Ectodermal cell (in vitro differentiated cells): ENCODE results near the gene WDR64.

Experiments
- H3K27ac ChIP-seq: 2 replicates; pipeline ENCODE4 v1.7.0; 2013; ENCODE audit warnings: mild to moderate bottlenecking, low read depth, low read length; ENCODE audit not compliant: insufficient read depth, poor library complexity, severe bottlenecking
- H3K27me3 ChIP-seq: 2 replicates; pipeline ENCODE4 v1.7.0; 2013; ENCODE audit warnings: mild to moderate bottlenecking, low read length; ENCODE audit not compliant: insufficient read depth, control insufficient read depth, poor library complexity, severe bottlenecking
- H3K36me3 ChIP-seq: one replicate; pipeline ENCODE4 v1.7.0; 2013; ENCODE audit warnings: low read length; ENCODE audit not compliant: control insufficient read depth, insufficient read depth
- H3K4me1 ChIP-seq: one replicate; pipeline ENCODE4 v1.7.0; 2013; ENCODE audit warnings: low read length; ENCODE audit not compliant: control insufficient read depth, insufficient read depth
- H3K4me3 ChIP-seq: 2 replicates; pipeline ENCODE4 v1.7.0; 2013; ENCODE audit warnings: low read depth, low read length, control low read depth; ENCODE audit not compliant: insufficient read depth
- H3K9me3 ChIP-seq: 2 replicates; pipeline ENCODE4 v1.7.0; 2013; ENCODE audit warnings: mild to moderate bottlenecking, low read length, moderate library complexity; ENCODE audit not compliant: control insufficient read depth
- WGBS, 2 experiments: methylation state at CpG; one replicate each; pipeline ENCODE4 v1.1.7; 2013; ENCODE audit warnings: missing lambda C conversion rate in 2 of 2; 5-methylcytosine and 5-hydroxymethylcytosine counted together

The WDR64 gene

GRCh38 chr1:241630476-241630875, 21.6 kb upstream of the WDR64 start:
- no peak overlapping the region for H3K4me3 ChIP-seq
- H3K27me3 ChIP-seq, result no peaks in the 10 kb centered on the region
- H3K9me3 ChIP-seq, result no peaks in the 10 kb centered on the region
- H3K27ac ChIP-seq, result no peak overlapping the region
- H3K36me3 ChIP-seq, result peaks cover 12% of the 10 kb centered on the region
- 92 to 100% methylated on average over 1 of the region's 1 CpG for WGBS, 2 experiments
- no peaks in the 10 kb centered on the region for H3K4me1 ChIP-seq

- 83 to 95% methylated on average over 1 to 2 of the region's 2 CpGs for WGBS, 2 experiments
- H3K27me3 ChIP-seq, result no peaks in the 10 kb centered on the region
- no peak overlapping the region for H3K4me3 ChIP-seq
- no peaks in the 10 kb centered on the region for H3K4me1 ChIP-seq
- H3K9me3 ChIP-seq, result no peaks in the 10 kb centered on the region
- no peak overlapping the region for H3K27ac ChIP-seq
- peaks cover 12% of the 10 kb centered on the region for H3K36me3 ChIP-seq
These were observed 21.2 kb upstream of the WDR64 start for GRCh38 chr1:241630899-241631298.

- peaks cover 12% of the 10 kb centered on the region for H3K36me3 ChIP-seq
- no peak overlapping the region for H3K27ac ChIP-seq
- WGBS, 2 experiments, result 72 to 78% methylated on average over 5 of the region's 5 CpGs
- no peaks in the 10 kb centered on the region for H3K4me1 ChIP-seq
- H3K9me3 ChIP-seq, result no peaks in the 10 kb centered on the region
- no peak overlapping the region for H3K4me3 ChIP-seq
- H3K27me3 ChIP-seq, result no peaks in the 10 kb centered on the region
These were observed 20.4 kb upstream of the WDR64 start for GRCh38 chr1:241631674-241632073.

- WGBS, 2 experiments, result 94 to 100% methylated on average over 1 to 3 of the region's 3 CpGs
- H3K27me3 ChIP-seq, result no peaks in the 10 kb centered on the region
- no peak overlapping the region for H3K4me3 ChIP-seq
- peaks cover 8% of the 10 kb centered on the region for H3K4me1 ChIP-seq
- no peaks in the 10 kb centered on the region for H3K9me3 ChIP-seq
- peaks cover 12% of the 10 kb centered on the region for H3K36me3 ChIP-seq
- H3K27ac ChIP-seq, result no peak overlapping the region
These were observed 19.1 kb upstream of the WDR64 start for GRCh38 chr1:241632987-241633386.

- H3K4me1 ChIP-seq, result peaks cover 12% of the 10 kb centered on the region
- 96 to 99% methylated on average over 3 to 4 of the region's 4 CpGs for WGBS, 2 experiments
- no peak overlapping the region for H3K27ac ChIP-seq
- H3K36me3 ChIP-seq, result peaks cover 12% of the 10 kb centered on the region
- no peaks in the 10 kb centered on the region for H3K9me3 ChIP-seq
- H3K27me3 ChIP-seq, result no peaks in the 10 kb centered on the region
- no peak overlapping the region for H3K4me3 ChIP-seq
These were observed 16.4 kb upstream of the WDR64 start for GRCh38 chr1:241635556-241636152.

GRCh38 chr1:241636291-241636690, 15.8 kb upstream of the WDR64 start:
- H3K36me3 ChIP-seq, result peaks cover 12% of the 10 kb centered on the region
- no peaks in the 10 kb centered on the region for H3K27me3 ChIP-seq
- H3K4me1 ChIP-seq, result peaks cover 12% of the 10 kb centered on the region
- no peak overlapping the region for H3K27ac ChIP-seq
- 88 to 100% methylated on average over 1 of the region's 1 CpG for WGBS, 2 experiments
- H3K9me3 ChIP-seq, result no peaks in the 10 kb centered on the region
- H3K4me3 ChIP-seq, result no peak overlapping the region

- Histone ChIP-seq H3K9me3 (no peaks in the 10 kb centered on the region), H3K4me3 (no peak overlapping the region), H3K36me3 (peaks cover 12% of the 10 kb centered on the region), H3K4me1 (peaks cover 12% of the 10 kb centered on the region), H3K27me3 (no peaks in the 10 kb centered on the region), H3K27ac (no peak overlapping the region)
These were observed 15.0 kb upstream of the WDR64 start for GRCh38 chr1:241637046-241637590.

- H3K4me1 ChIP-seq, result peaks cover 12% of the 10 kb centered on the region
- H3K9me3 ChIP-seq, result no peaks in the 10 kb centered on the region
- H3K4me3 ChIP-seq, result peak overlapping the region; percentile 95
- 78 to 88% methylated on average over 4 of the region's 4 CpGs for WGBS, 2 experiments
- no peaks in the 10 kb centered on the region for H3K27me3 ChIP-seq
- no peak overlapping the region for H3K27ac ChIP-seq
- peaks cover 8% of the 10 kb centered on the region for H3K36me3 ChIP-seq
These were observed 14.5 kb upstream of the WDR64 start for GRCh38 chr1:241637604-241638003.

- H3K4me1 ChIP-seq, result peaks cover 12% of the 10 kb centered on the region
- peak overlapping the region; percentile 95 for H3K4me3 ChIP-seq
- WGBS, 2 experiments, result 78 to 79% methylated on average over 3 to 4 of the region's 5 CpGs
- H3K27me3 ChIP-seq, result no peaks in the 10 kb centered on the region
- no peak overlapping the region for H3K27ac ChIP-seq
- H3K36me3 ChIP-seq, result peaks cover 8% of the 10 kb centered on the region
- H3K9me3 ChIP-seq, result no peaks in the 10 kb centered on the region
These were observed 13.9 kb upstream of the WDR64 start for GRCh38 chr1:241638099-241638682.

GRCh38 chr1:241638909-241639622, 13.0 kb upstream of the WDR64 start:
- Histone ChIP-seq H3K27me3 (no peaks in the 10 kb centered on the region), H3K27ac (peak overlapping the region; percentile 89)
- 5 to 8% methylated on average over 11 of the region's 11 CpGs for WGBS, 2 experiments

More at GRCh38 chr1:241638909-241639622, 13.0 kb upstream of the WDR64 start:
- peak overlapping the region; percentile 95 for H3K4me3 ChIP-seq
- peaks cover 12% of the 10 kb centered on the region for H3K4me1 ChIP-seq
- H3K9me3 ChIP-seq, result no peaks in the 10 kb centered on the region
- H3K36me3 ChIP-seq, result peaks cover 8% of the 10 kb centered on the region
